HCT116 (cell line): Measurements from ENCODE around the gene ETF1. TPM values are rescaled to one million over a fixed set of nuclear protein-coding genes. Genes with fewer than 3 reads are reported as not detected.

Source experiments
- ATAC-seq: fragments of 200-7000 bp; cut with Tn5 transposase; 2 replicates; pipeline ENCODE4 v1.9.1; 2020; ENCODE audit warnings: mild to moderate bottlenecking, moderate library complexity
- BruUV-seq: library from RNA; stranded (reverse); fragments of 400-500 nt; replicated peaks from 2 replicates; lab custom pipeline; 2021; lab: Mats Ljungman, UMichigan
- CTCF ChIA-PET: fragments of 300-600 bp; sonication (Branson Sonifier 250); formaldehyde crosslinking; loops from one replicate; lab custom pipeline; 2021; ENCODE audit warnings: antibody characterized with exemption; lab: Charles Lee
- POLR2A ChIA-PET: fragments of 300-600, 350-600 bp; sonication (Branson Sonifier 250); formaldehyde crosslinking; loops from one replicate; lab custom pipeline; 2021; ENCODE audit warnings: antibody characterized with exemption; lab: Charles Lee
- RAD21 ChIA-PET, 2 experiments: fragments of 300-600 bp; sonication (Branson Sonifier 250); formaldehyde crosslinking; loops; one replicate each; lab custom pipeline; 2023; ENCODE audit warnings: low total read pairs in 2 of 2; ENCODE audit not compliant: uncharacterized antibody in 2 of 2, unreplicated experiment in 2 of 2, low non-redundant PET in 1 of 2; lab: Charles Lee
- DNase-seq: peaks from one replicate; pipeline ENCODE4 v3.0.0-alpha.2; 2010; ENCODE audit warnings: low read depth, low spot score
- H2AFZ ChIP-seq: fragments of 200-600 bp; shearing (Covaris generic), sonication (generic); 2 replicates; pipeline ENCODE4 v1.6.1; 2017; ENCODE audit warnings: low read depth, mixed run types, mixed read lengths, antibody characterized with exemption, low read length; ENCODE audit not compliant: poor library complexity, severe bottlenecking
- H3K27ac ChIP-seq: 2 replicates; pipeline ENCODE4 v1.5.1; 2012; ENCODE audit warnings: low read depth, low read length
- H3K27me3 ChIP-seq: fragments of 200-600 bp; sonication (generic); 2 replicates; pipeline ENCODE4 v1.6.1; 2016; ENCODE audit warnings: mixed run types, low read length, mixed read lengths; ENCODE audit not compliant: insufficient read depth
- H3K36me3 ChIP-seq, 2 experiments: fragments of 200-500 bp in 1 of 2; fragments of 200-600 bp in 1 of 2; sonication (Bioruptor generic) in 1 of 2; sonication (generic) in 1 of 2; 2 replicates each; pipeline versions ENCODE4 v1.5.1 to v1.6.1; 2014 to 2016; ENCODE audit warnings: low read length in 2 of 2, inconsistent platforms in 1 of 2, mixed read lengths in 1 of 2, mixed run types in 1 of 2; ENCODE audit not compliant: insufficient read depth in 2 of 2, control insufficient read depth in 1 of 2
- H3K4me1 ChIP-seq, 2 experiments: fragments of 200-600 bp in 1 of 2; sonication (generic) in 1 of 2; 2 replicates each; pipeline versions ENCODE4 v1.5.1 to v1.6.1; 2012 to 2017; ENCODE audit warnings: low read length in 2 of 2, inconsistent platforms in 1 of 2, mild to moderate bottlenecking in 1 of 2, mixed read lengths in 1 of 2, mixed run types in 1 of 2, moderate library complexity in 1 of 2; ENCODE audit not compliant: insufficient read depth in 2 of 2, control insufficient read depth in 1 of 2
- H3K4me2 ChIP-seq: fragments of 200-600 bp; sonication (generic); 2 replicates; pipeline ENCODE4 v1.6.1; 2017; ENCODE audit warnings: mixed run types, low read length, mixed read lengths
- H3K4me3 ChIP-seq, 2 experiments: fragments of 200-600 bp in 1 of 2; sonication (generic) in 1 of 2; replicated peaks in 1 of 2; 2 replicates each; pipeline ENCODE4 v1.5.1; 2011 to 2016; ENCODE audit warnings: low read length in 2 of 2, control low read depth in 1 of 2, low read depth in 1 of 2, mild to moderate bottlenecking in 1 of 2, mixed read lengths in 1 of 2, mixed run types in 1 of 2
- H3K79me2 ChIP-seq: fragments of 200-600 bp; sonication (generic); 2 replicates; pipeline ENCODE4 v1.6.1; 2017; ENCODE audit warnings: mild to moderate bottlenecking, mixed run types, low read length, moderate library complexity, mixed read lengths; ENCODE audit not compliant: insufficient read depth
- H3K9ac ChIP-seq: fragments of 200-600 bp; sonication (generic); 2 replicates; pipeline ENCODE4 v1.6.1; 2016; ENCODE audit warnings: low read length, mixed read lengths
- H3K9me2 ChIP-seq: fragments of 200-600 bp; sonication (generic), shearing (Covaris generic); 2 replicates; pipeline ENCODE4 v1.6.1; 2017; ENCODE audit warnings: mixed run types, mild to moderate bottlenecking, moderate library complexity; ENCODE audit not compliant: insufficient read depth
- H3K9me3 ChIP-seq, 2 experiments: fragments of 200-500 bp in 1 of 2; fragments of 200-600 bp in 1 of 2; sonication (Bioruptor generic) in 1 of 2; sonication (generic) in 1 of 2; 2 replicates each; pipeline ENCODE4 v1.6.1; 2014 to 2017; ENCODE audit warnings: low read length in 2 of 2, mixed read lengths in 2 of 2, inconsistent platforms in 1 of 2, low read depth in 1 of 2, mild to moderate bottlenecking in 1 of 2, mixed run types in 1 of 2, moderate library complexity in 1 of 2; ENCODE audit not compliant: control insufficient read depth in 1 of 2, insufficient read depth in 1 of 2
- H4K20me1 ChIP-seq: fragments of 200-600 bp; sonication (generic), shearing (Covaris generic); 2 replicates; pipeline ENCODE4 v1.6.1; 2017; ENCODE audit warnings: mixed run types, mild to moderate bottlenecking, moderate library complexity; ENCODE audit not compliant: insufficient read depth
- CBX3 ChIP-seq: IDR thresholded peaks from 2 replicates; pipeline ENCODE4 v1.6.1; 2012; ENCODE audit warnings: low read depth
- CEBPB ChIP-seq: IDR thresholded peaks from 2 replicates; pipeline ENCODE4 v1.6.1; 2012; ENCODE audit warnings: low read depth
- EGR1 ChIP-seq: IDR thresholded peaks from 2 replicates; pipeline ENCODE4 v1.6.1; 2012; ENCODE audit warnings: low read depth
- MAX ChIP-seq: IDR thresholded peaks from 2 replicates; pipeline ENCODE4 v1.6.1; 2012
- POLR2AphosphoS5 ChIP-seq: IDR thresholded peaks from 2 replicates; pipeline ENCODE4 v1.6.1; 2011; ENCODE audit warnings: mild to moderate bottlenecking, low read depth, low read length, moderate library complexity
- RAD21 ChIP-seq: IDR thresholded peaks from 2 replicates; pipeline ENCODE4 v1.6.1; 2012; ENCODE audit warnings: low read depth, mild to moderate bottlenecking
- SIN3A ChIP-seq: IDR thresholded peaks from 2 replicates; pipeline ENCODE4 v1.6.1; 2012; ENCODE audit warnings: low read depth
- SP1 ChIP-seq: IDR thresholded peaks from 2 replicates; pipeline ENCODE4 v1.6.1; 2012; ENCODE audit warnings: low read depth
- TCF7L2 ChIP-seq: IDR thresholded peaks from 2 replicates; pipeline ENCODE4 v1.7.0; 2011; ENCODE audit warnings: borderline replicate concordance, inconsistent platforms; ENCODE audit not compliant: insufficient read depth, insufficient read length; ENCODE audit errors: extremely low read depth
- YY1 ChIP-seq: IDR thresholded peaks from 2 replicates; pipeline ENCODE4 v1.6.1; 2011; ENCODE audit warnings: low read length, low read depth, moderate library complexity, mild to moderate bottlenecking; ENCODE audit not compliant: insufficient replicate concordance; ENCODE audit errors: extremely low read depth
- ZBTB33 ChIP-seq: IDR thresholded peaks from 2 replicates; pipeline ENCODE4 v1.6.1; 2011; ENCODE audit warnings: mild to moderate bottlenecking, low read length, moderate library complexity; ENCODE audit not compliant: insufficient replicate concordance; ENCODE audit errors: extremely low read depth
- ZFX ChIP-seq: fragments of 450-650 bp; IDR thresholded peaks from 2 replicates; pipeline ENCODE4 v1.6.1; 2017
- intact Hi-C: fragments of 100-400 bp; cut with micrococcal nuclease; formaldehyde crosslinking; loops from 2 replicates; pipeline ENCODE4 v1.10.0; 2022
- total RNA-seq: library from RNA; stranded (reverse); gene quantifications from one replicate; pipeline ENCODE4 v1.2.1, GENCODE V29; 2021; ENCODE audit not compliant: unreplicated experiment
- TF ChIP-seq, protein P1 (sequence below): IDR thresholded peaks from 2 replicates; pipeline ENCODE4 v1.6.1; 2012; ENCODE audit warnings: low read depth
- TF ChIP-seq, protein P2 (sequence below): IDR thresholded peaks from 2 replicates; pipeline ENCODE4 v1.6.1; 2012

The ETF1 gene
- total RNA-seq, 1 experiment from 2014 or later: 178 TPM

DNA sequence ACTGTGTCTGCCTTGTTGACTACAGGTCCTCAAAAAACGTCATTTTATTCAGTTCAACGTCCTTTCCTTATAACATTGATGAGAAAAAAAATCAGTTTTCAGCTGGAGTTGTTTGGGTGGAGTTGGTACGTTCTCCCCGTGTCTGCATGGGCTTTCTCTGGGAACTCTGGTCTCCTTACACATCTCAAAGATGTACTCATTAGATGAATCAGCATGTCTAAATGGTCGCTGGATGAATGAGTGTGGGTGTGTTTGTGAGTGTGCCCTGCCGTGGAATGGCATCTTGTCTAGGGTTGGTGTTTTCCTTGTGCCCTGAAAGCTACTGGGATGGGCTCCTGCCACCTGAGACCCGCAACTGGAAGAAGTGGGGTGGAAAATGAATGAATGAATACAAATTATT, 47.7 kb downstream of the ETF1 start:
- no TSS peak for BruUV-seq
- H3K79me2 ChIP-seq: no peaks in the 10 kb centered on the region
- no peaks in the 10 kb centered on the region for H3K9me3 ChIP-seq
- H3K27ac ChIP-seq: no peak overlapping the region
- H3K4me3 ChIP-seq: no peak overlapping the region
- no peak overlapping the region for H3K9ac ChIP-seq
- no peaks in the 10 kb centered on the region for H3K27me3 ChIP-seq
- no peak overlapping the region for H3K4me2 ChIP-seq
- CTCF ChIA-PET: interaction anchor here (1.5 kb wide), 1 partner anchor 8 kb away, joined by 6 read pairs; no protein-coding TSS in a partner anchor
- RAD21 ChIA-PET: no interaction called here
- no peaks in the 10 kb centered on the region for H3K9me2 ChIP-seq
- H3K4me1 ChIP-seq: peaks cover 16 to 33% of the 10 kb centered on the region in 2 experiments
- intact Hi-C loops: no loop called here
- H2AFZ ChIP-seq: no peak overlapping the region
- TF ChIP-seq CBX3 (no peak), MAX (no peak), CEBPB (no peak), POLR2AphosphoS5 (no peak), ZFX (no peak), SP1 (no peak), ZBTB33 (no peak), YY1 (no peak), RAD21 (no peak), EGR1 (no peak), TCF7L2 (no peak), SIN3A (no peak)
- TF ChIP-seq, protein P1, sequence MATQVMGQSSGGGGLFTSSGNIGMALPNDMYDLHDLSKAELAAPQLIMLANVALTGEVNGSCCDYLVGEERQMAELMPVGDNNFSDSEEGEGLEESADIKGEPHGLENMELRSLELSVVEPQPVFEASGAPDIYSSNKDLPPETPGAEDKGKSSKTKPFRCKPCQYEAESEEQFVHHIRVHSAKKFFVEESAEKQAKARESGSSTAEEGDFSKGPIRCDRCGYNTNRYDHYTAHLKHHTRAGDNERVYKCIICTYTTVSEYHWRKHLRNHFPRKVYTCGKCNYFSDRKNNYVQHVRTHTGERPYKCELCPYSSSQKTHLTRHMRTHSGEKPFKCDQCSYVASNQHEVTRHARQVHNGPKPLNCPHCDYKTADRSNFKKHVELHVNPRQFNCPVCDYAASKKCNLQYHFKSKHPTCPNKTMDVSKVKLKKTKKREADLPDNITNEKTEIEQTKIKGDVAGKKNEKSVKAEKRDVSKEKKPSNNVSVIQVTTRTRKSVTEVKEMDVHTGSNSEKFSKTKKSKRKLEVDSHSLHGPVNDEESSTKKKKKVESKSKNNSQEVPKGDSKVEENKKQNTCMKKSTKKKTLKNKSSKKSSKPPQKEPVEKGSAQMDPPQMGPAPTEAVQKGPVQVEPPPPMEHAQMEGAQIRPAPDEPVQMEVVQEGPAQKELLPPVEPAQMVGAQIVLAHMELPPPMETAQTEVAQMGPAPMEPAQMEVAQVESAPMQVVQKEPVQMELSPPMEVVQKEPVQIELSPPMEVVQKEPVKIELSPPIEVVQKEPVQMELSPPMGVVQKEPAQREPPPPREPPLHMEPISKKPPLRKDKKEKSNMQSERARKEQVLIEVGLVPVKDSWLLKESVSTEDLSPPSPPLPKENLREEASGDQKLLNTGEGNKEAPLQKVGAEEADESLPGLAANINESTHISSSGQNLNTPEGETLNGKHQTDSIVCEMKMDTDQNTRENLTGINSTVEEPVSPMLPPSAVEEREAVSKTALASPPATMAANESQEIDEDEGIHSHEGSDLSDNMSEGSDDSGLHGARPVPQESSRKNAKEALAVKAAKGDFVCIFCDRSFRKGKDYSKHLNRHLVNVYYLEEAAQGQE: no peak
- TF ChIP-seq, protein P2, sequence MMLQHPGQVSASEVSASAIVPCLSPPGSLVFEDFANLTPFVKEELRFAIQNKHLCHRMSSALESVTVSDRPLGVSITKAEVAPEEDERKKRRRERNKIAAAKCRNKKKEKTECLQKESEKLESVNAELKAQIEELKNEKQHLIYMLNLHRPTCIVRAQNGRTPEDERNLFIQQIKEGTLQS: no peak
- POLR2A ChIA-PET: no interaction called here
- no peaks in the 10 kb centered on the region for H4K20me1 ChIP-seq
- no peak for ATAC-seq
- H3K36me3 ChIP-seq: no peaks in the 10 kb centered on the region
- no peak for DNase-seq
